WERI-Rb-1 (cell line): ENCODE data around the gene TSPAN16.

ENCODE experiments used
- DNase-seq: peaks from one replicate; pipeline ENCODE4 v3.0.0-alpha.2; 2020
- H3K27ac ChIP-seq: fragments of 250-450 bp; sonication (Bioruptor Pico); 2 replicates; pipeline ENCODE4 v1.5.1; 2020; ENCODE audit warnings: mild to moderate bottlenecking, moderate library complexity
- H3K27me3 ChIP-seq: fragments of 250-450 bp; sonication (Bioruptor Pico); 2 replicates; pipeline ENCODE4 v1.5.1; 2021; ENCODE audit warnings: mild to moderate bottlenecking, low read depth, moderate library complexity; ENCODE audit not compliant: insufficient read depth, severe bottlenecking
- H3K36me3 ChIP-seq: fragments of 250-450 bp; sonication (Bioruptor Pico); 2 replicates; pipeline ENCODE4 v1.5.1; 2020; ENCODE audit warnings: mild to moderate bottlenecking, moderate library complexity
- H3K4me3 ChIP-seq: 2 replicates; pipeline ENCODE4 v1.5.1; 2011; ENCODE audit warnings: low read depth, mild to moderate bottlenecking, control low read depth, low read length
- H3K9me3 ChIP-seq: fragments of 250-450 bp; sonication (Bioruptor Pico); 2 replicates; pipeline ENCODE4 v1.5.1; 2021; ENCODE audit warnings: mild to moderate bottlenecking, moderate library complexity; ENCODE audit not compliant: severe bottlenecking
- CTCF ChIP-seq: IDR thresholded peaks from 2 replicates; pipeline ENCODE4 v1.5.1; 2011; ENCODE audit warnings: low read depth, mild to moderate bottlenecking, control low read depth, inconsistent platforms, low read length

Gene TSPAN16

GRCh38 chr19:11361771-11362731, 66.1 kb downstream of the TSPAN16 start:
- Histone ChIP-seq H3K27me3 (no peaks in the 10 kb centered on the region), H3K36me3 (peaks cover 53% of the 10 kb centered on the region), H3K4me3 (no peak overlapping the region), H3K27ac (no peak overlapping the region), H3K9me3 (no peaks in the 10 kb centered on the region)
- TF ChIP-seq CTCF: no peak
- DNase-seq: no peak

- Histone ChIP-seq H3K27ac (no peak overlapping the region), H3K27me3 (no peaks in the 10 kb centered on the region), H3K4me3 (no peak overlapping the region), H3K36me3 (peaks cover 53% of the 10 kb centered on the region), H3K9me3 (no peaks in the 10 kb centered on the region)
- no peak for DNase-seq
- no peak for TF ChIP-seq CTCF
Observed at GRCh38 chr19:11363881-11364280, 67.9 kb downstream of the TSPAN16 start.

GRCh38 chr19:11364296-11364904, 68.4 kb downstream of the TSPAN16 start:
- Histone ChIP-seq H3K4me3 (no peak overlapping the region), H3K27ac (no peak overlapping the region), H3K27me3 (no peaks in the 10 kb centered on the region), H3K9me3 (no peaks in the 10 kb centered on the region), H3K36me3 (peaks cover 48% of the 10 kb centered on the region)
- DNase-seq: no peak
- TF ChIP-seq CTCF: no peak

GRCh38 chr19:11364935-11365334, 69.0 kb downstream of the TSPAN16 start:
- no peak overlapping the region for H3K4me3 ChIP-seq
- H3K9me3 ChIP-seq: no peaks in the 10 kb centered on the region
- no peak for TF ChIP-seq CTCF
- peaks cover 43% of the 10 kb centered on the region for H3K36me3 ChIP-seq
- no peaks in the 10 kb centered on the region for H3K27me3 ChIP-seq
- DNase-seq: no peak
- H3K27ac ChIP-seq: no peak overlapping the region
